Aorta (tissue), 5 donors: ENCODE measurements around the gene FBP2. TPM values are rescaled to one million over a fixed set of nuclear protein-coding genes. Genes with fewer than 3 reads are reported as not detected.

Experiments used
- ATAC-seq: fragments of 200-7000 bp; cut with Tn5 transposase; one replicate; pipeline ENCODE4 v1.9.1; 2022; ENCODE audit warnings: moderate library complexity; ENCODE audit not compliant: low FRiP score
- DNase-seq, 2 donors: peaks; one replicate each; pipeline ENCODE4 v3.0.0-alpha.2; 2020
- H3K27ac ChIP-seq, 2 donors: one replicate each; pipeline ENCODE4 v1.5.1; 2013; ENCODE audit warnings: low read length in 2 of 2, mild to moderate bottlenecking in 2 of 2, moderate library complexity in 2 of 2, control low read depth in 1 of 2, inconsistent platforms in 1 of 2, low read depth in 1 of 2
- H3K27me3 ChIP-seq, 2 donors: one replicate each; pipeline ENCODE4 v1.6.1; 2013; ENCODE audit warnings: control low read depth in 1 of 2, low read length in 1 of 2, mild to moderate bottlenecking in 1 of 2, moderate library complexity in 1 of 2; ENCODE audit not compliant: insufficient read depth in 2 of 2, control insufficient read depth in 1 of 2
- H3K36me3 ChIP-seq, 2 donors: one replicate each; pipeline ENCODE4 v1.6.1; 2013; ENCODE audit warnings: control low read depth in 1 of 2, low read length in 1 of 2, mild to moderate bottlenecking in 1 of 2; ENCODE audit not compliant: insufficient read depth in 2 of 2, control insufficient read depth in 1 of 2
- H3K4me1 ChIP-seq, 2 donors: one replicate each; pipeline ENCODE4 v1.6.1; 2013; ENCODE audit warnings: low read length in 2 of 2, control low read depth in 1 of 2, mild to moderate bottlenecking in 1 of 2, moderate library complexity in 1 of 2; ENCODE audit not compliant: insufficient read depth in 2 of 2, control insufficient read depth in 1 of 2
- H3K4me3 ChIP-seq, 2 donors: one replicate each; pipeline ENCODE4 v1.5.1; 2013; ENCODE audit warnings: low read length in 2 of 2, control low read depth in 1 of 2, mild to moderate bottlenecking in 1 of 2
- H3K9me3 ChIP-seq: one replicate; pipeline ENCODE4 v1.6.1; 2013; ENCODE audit warnings: mild to moderate bottlenecking, low read length; ENCODE audit not compliant: control insufficient read depth
- WGBS, 2 donors: extraction: QIAGEN DNeasy Blood & Tissue Kit; methylation state at CpG; one replicate each; pipeline ENCODE4 v1.1.7; 2013; 5-methylcytosine and 5-hydroxymethylcytosine counted together
- intact Hi-C, 2 donors: fragments of 100-400 bp; cut with DNase I; formaldehyde crosslinking; loops; one replicate each; pipeline versions ENCODE4 v1.14.2 to v1.15.0; 2022
- polyA plus RNA-seq, 2 donors: library from polyadenylated mRNA; stranded (reverse); fragments of 200-250 nt; gene quantifications; one replicate each; pipeline ENCODE4 v1.2.3, GENCODE V29; 2013
- total RNA-seq, 2 donors: library from RNA; stranded (reverse); fragmentation: NEBNext Ultra II Directional; extraction: Animal tissue kit (Norgen Biotek cat#: 25700); gene quantifications; one replicate each; pipeline ENCODE4 v1.2.1, GENCODE V29; 2021
- donor health status: healthy with polysubstance abuse.
- donor health status: Bipolar disorder and iron deficiency.
- donor health status: DM: no; HTN: no; CAD: no.
- donor health status: DM: no; HTN: no; CAD: no.
- donor health status: DM: yes; HTN: yes; CAD: no.

Gene FBP2
- total and polyA plus RNA-seq, 4 donors, result 0.49 TPM; not detected in 3

DNA sequence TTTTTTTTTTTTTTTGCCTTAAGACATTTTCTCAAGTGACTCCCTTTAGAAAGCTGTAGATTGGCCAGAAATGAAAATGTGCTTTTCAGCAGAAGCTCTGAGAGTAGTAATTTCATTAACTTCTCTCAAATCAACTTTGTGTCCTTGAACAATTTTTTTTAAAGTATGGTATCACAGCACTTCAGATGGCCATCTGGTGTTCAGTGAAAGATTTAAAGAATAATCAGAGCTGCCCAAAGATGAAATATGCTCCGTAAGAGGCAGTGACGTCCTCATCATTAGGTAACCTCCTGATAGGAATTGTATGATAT, 81.7 kb downstream of the FBP2 start:
- H3K27me3 ChIP-seq, result no peaks in the 10 kb centered on the region
- intact Hi-C loops, result no loop called here
- no peak for DNase-seq
- H3K36me3 ChIP-seq, result no peaks in the 10 kb centered on the region
- 91 to 94% methylated on average over 2 of the region's 2 CpGs for WGBS, 2 donors
- no peak overlapping the region for H3K27ac ChIP-seq
- H3K9me3 ChIP-seq, result no peaks in the 10 kb centered on the region
- peaks cover 0 to 3% of the 10 kb centered on the region in 2 donors for H3K4me1 ChIP-seq
- H3K4me3 ChIP-seq, result no peak overlapping the region
- ATAC-seq, result no peak

DNA sequence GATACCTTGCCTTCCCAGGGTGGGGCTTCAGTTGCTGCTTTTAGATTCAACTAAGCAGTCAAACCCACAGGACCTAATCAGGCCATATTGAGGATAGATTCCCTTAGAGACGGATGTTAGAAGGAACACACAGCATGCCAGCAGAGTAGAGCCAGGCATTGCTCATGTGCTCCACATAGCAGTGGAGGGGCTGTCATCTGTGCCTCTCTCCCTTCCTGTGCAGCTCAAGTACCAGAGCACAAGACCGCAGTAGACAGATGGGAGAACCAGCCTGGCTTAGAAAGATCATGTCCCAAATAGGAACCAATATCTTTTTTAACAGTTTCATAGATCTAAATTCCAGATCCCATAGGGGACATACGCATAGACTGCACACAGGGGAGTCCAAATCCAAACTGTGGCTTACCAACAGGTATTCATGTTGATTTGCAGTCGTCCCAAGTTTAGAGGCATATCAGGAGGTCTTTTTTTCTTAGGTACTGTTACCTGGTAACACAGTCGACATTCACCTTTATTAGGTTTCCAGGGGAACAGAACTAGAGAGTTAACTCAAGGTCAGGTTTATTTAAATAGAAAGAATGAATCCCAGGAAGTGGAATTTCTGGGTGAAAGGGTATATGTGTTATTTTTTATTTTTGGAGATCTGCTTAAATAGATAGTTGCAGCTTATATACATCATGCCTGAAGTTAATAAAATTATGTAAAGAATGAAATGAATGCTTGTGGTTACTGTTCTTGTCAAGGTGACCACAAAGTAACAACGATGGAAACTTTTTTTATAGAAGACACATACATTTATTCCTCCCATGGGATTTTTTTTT, 82.3 kb downstream of the FBP2 start:
- Histone ChIP-seq H3K36me3 (no peaks in the 10 kb centered on the region), H3K4me1 (peaks cover 0 to 3% of the 10 kb centered on the region in 2 donors), H3K9me3 (no peaks in the 10 kb centered on the region), H3K27me3 (no peaks in the 10 kb centered on the region), H3K27ac (no peak overlapping the region), H3K4me3 (no peak overlapping the region)
- DNase-seq, result no peak
- 60% methylated on average over 6 of the region's 6 CpGs for WGBS, 2 donors
- ATAC-seq, result no peak
- intact Hi-C loops, result no loop called here

Other genes with a start within 250 kb of the FBP2 start
- under 1 TPM; 0.18 to 0.29 TPM for gene PCAT7, start 38.7 kb downstream of the FBP2 start, total RNA-seq
- under 1 TPM in 1 of 2 donors, not detected in 1; 0.28 TPM for gene PCAT7, start 38.7 kb downstream of the FBP2 start, polyA plus RNA-seq
- gene FBP1, start 45.7 kb upstream of the FBP2 start, total RNA-seq, result 1 to 10 TPM; 4.7 to 6.6 TPM
- 10 to 100 TPM in 1 of 2 donors, 1 to 10 TPM in 1; 2.0 to 87.4 TPM for gene FBP1, start 45.7 kb upstream of the FBP2 start, polyA plus RNA-seq
- gene AOPEP, start 132.9 kb upstream of the FBP2 start, total RNA-seq, result 100 to 1,000 TPM; 270 to 299 TPM
- 100 to 1,000 TPM; 210 to 311 TPM for gene AOPEP, start 132.9 kb upstream of the FBP2 start, polyA plus RNA-seq